A549 (cell line): Measurements from ENCODE around the gene NKD1. TPM values are rescaled to one million over a fixed set of nuclear protein-coding genes. Genes with fewer than 3 reads are reported as not detected.

Source experiments
- ATAC-seq, 2 experiments: fragments of 200-7000 bp in 1 of 2; fragments of >200 bp in 1 of 2; cut with Nextera tagmentation in 1 of 2; cut with Tn5 transposase in 1 of 2; 3 replicates each; pipeline versions ENCODE4 v1.8.0 to v1.9.1; 2018 to 2020; ENCODE audit warnings: mild to moderate bottlenecking in 1 of 2, moderate library complexity in 1 of 2
- CTCF ChIA-PET: fragments of 300-600 bp; sonication (Branson Sonifier 250); formaldehyde crosslinking; extraction: SDS; loops from one replicate; lab custom pipeline; 2021; ENCODE audit warnings: antibody characterized with exemption, inconsistent platforms; lab: Yijun Ruan, JAX
- POLR2A ChIA-PET: fragments of 350-600 bp; formaldehyde crosslinking; extraction: SDS; loops from one replicate; lab custom pipeline; 2021; ENCODE audit warnings: antibody characterized with exemption, inconsistent platforms; lab: Yijun Ruan, JAX
- DNase-seq, 2 experiments: peaks; one replicate each; pipeline versions ENCODE4 v3.0.0 to v3.0.0-alpha.2; 2011 to 2016; ENCODE audit warnings: low read depth in 1 of 2, low spot score in 1 of 2
- FAIRE-seq: peaks from 2 replicates; lab custom pipeline; 2011; peaks lifted over from hg19 to GRCh38; lab: Jason Lieb, UNC
- H3K27ac ChIP-seq, 2 experiments: fragments of >200 bp; sonication (Bioruptor Twin); formaldehyde crosslinking; 3 replicates each; pipeline ENCODE4 v1.5.1; 2016 to 2017
- H3K4me1 ChIP-seq: fragments of >200 bp; sonication (Bioruptor Twin); formaldehyde crosslinking; 3 replicates; pipeline ENCODE4 v1.6.1; 2016
- H3K4me2 ChIP-seq: fragments of >200 bp; sonication (Bioruptor Twin); formaldehyde crosslinking; 3 replicates; pipeline ENCODE4 v1.6.1; 2016
- H3K4me3 ChIP-seq: fragments of >200 bp; sonication (Bioruptor Twin); formaldehyde crosslinking; 3 replicates; pipeline ENCODE4 v1.5.1; 2016
- H3K9me3 ChIP-seq: fragments of >200 bp; sonication (Bioruptor Twin); formaldehyde crosslinking; 3 replicates; pipeline ENCODE4 v1.6.1; 2016
- ATOH8 ChIP-seq: fragments of 250-450 bp; sonication (Bioruptor Pico); IDR thresholded peaks from 2 replicates; pipeline ENCODE4 v1.5.0; 2020; ENCODE audit warnings: low read depth, mild to moderate bottlenecking, moderate library complexity
- BHLHE40 ChIP-seq: IDR thresholded peaks from 2 replicates; pipeline ENCODE4 v1.6.1; 2012; ENCODE audit warnings: low read depth, low read length, inconsistent platforms
- CBX2 ChIP-seq: fragments of 200-600 bp; sonication (generic); IDR thresholded peaks from 2 replicates; pipeline ENCODE4 v1.6.1; 2016; ENCODE audit warnings: low read depth, mild to moderate bottlenecking, borderline replicate concordance
- CBX8 ChIP-seq: fragments of 200-600 bp; sonication (generic); IDR thresholded peaks from 2 replicates; pipeline ENCODE4 v1.6.1; 2016
- CHD4 ChIP-seq: fragments of 200-600 bp; sonication (generic); IDR thresholded peaks from 2 replicates; pipeline ENCODE4 v1.6.1; 2016; ENCODE audit warnings: antibody characterized with exemption, mild to moderate bottlenecking, borderline replicate concordance
- EHMT2 ChIP-seq: fragments of 200-600 bp; sonication (generic); IDR thresholded peaks from 2 replicates; pipeline ENCODE4 v1.6.1; 2016; ENCODE audit warnings: antibody characterized with exemption, low read depth, mild to moderate bottlenecking, moderate library complexity
- ELK1 ChIP-seq: fragments of 150-350 bp; IDR thresholded peaks from 2 replicates; pipeline ENCODE4 v1.6.1; 2014; ENCODE audit warnings: low read depth, mild to moderate bottlenecking, low read length
- EP300 ChIP-seq, 2 experiments: fragments of >200 bp; sonication (Bioruptor Twin); formaldehyde crosslinking; IDR thresholded peaks; 2 replicates in 1 of 2; 3 replicates in 1 of 2; pipeline ENCODE4 v1.6.1; 2016 to 2017
- FOXS1 ChIP-seq: fragments of 250-450 bp; sonication (Bioruptor Pico); IDR thresholded peaks from 2 replicates; pipeline ENCODE4 v1.5.0; 2020; ENCODE audit warnings: mild to moderate bottlenecking, moderate library complexity
- HDAC2 ChIP-seq: fragments of 200-600 bp; sonication (generic); IDR thresholded peaks from 2 replicates; pipeline ENCODE4 v1.6.1; 2016
- HEYL ChIP-seq: fragments of 250-450 bp; sonication (Bioruptor Pico); IDR thresholded peaks from 2 replicates; pipeline ENCODE4 v1.8.0; 2021; ENCODE audit warnings: mild to moderate bottlenecking, moderate library complexity
- KDM1A ChIP-seq: fragments of 200-600 bp; sonication (generic); IDR thresholded peaks from 2 replicates; pipeline ENCODE4 v1.6.1; 2016; ENCODE audit warnings: low read depth, mild to moderate bottlenecking
- MAFK ChIP-seq: fragments of 450-650 bp; IDR thresholded peaks from 2 replicates; pipeline ENCODE4 v1.6.1; 2014; ENCODE audit not compliant: partially characterized antibody
- MAZ ChIP-seq: fragments of 150-350 bp; IDR thresholded peaks from 2 replicates; pipeline ENCODE4 v1.6.1; 2014; ENCODE audit warnings: antibody characterized with exemption, low read depth, low read length, borderline replicate concordance
- MYC ChIP-seq: IDR thresholded peaks from 2 replicates; pipeline ENCODE4 v1.6.1; 2012; ENCODE audit warnings: mild to moderate bottlenecking, inconsistent platforms, low read length, improper control_type of control experiment, borderline replicate concordance
- NPAS2 ChIP-seq: fragments of 250-450 bp; sonication (Bioruptor Pico); IDR thresholded peaks from 2 replicates; pipeline ENCODE4 v1.8.0; 2022; ENCODE audit warnings: mild to moderate bottlenecking, moderate library complexity, borderline replicate concordance
- PHF8 ChIP-seq: fragments of 200-600 bp; sonication (generic); IDR thresholded peaks from 2 replicates; pipeline ENCODE4 v1.6.1; 2016; ENCODE audit warnings: low read depth, mild to moderate bottlenecking, antibody characterized with exemption, moderate library complexity, borderline replicate concordance
- RFX5 ChIP-seq: fragments of 450-650 bp; IDR thresholded peaks from 2 replicates; pipeline ENCODE4 v1.7.1; 2014; ENCODE audit warnings: antibody characterized with exemption, mild to moderate bottlenecking, moderate library complexity
- TFCP2L1 ChIP-seq: fragments of 250-450 bp; sonication (Bioruptor Pico); IDR thresholded peaks from 2 replicates; pipeline ENCODE4 v1.5.0; 2021; ENCODE audit warnings: mild to moderate bottlenecking
- ZC3H11A ChIP-seq: fragments of 450-650 bp; IDR thresholded peaks from 2 replicates; pipeline ENCODE4 v1.6.1; 2014; ENCODE audit warnings: antibody characterized with exemption, mild to moderate bottlenecking
- ZFP36 ChIP-seq: fragments of 450-650 bp; IDR thresholded peaks from 2 replicates; pipeline ENCODE4 v1.6.1; 2014; ENCODE audit warnings: borderline replicate concordance; ENCODE audit not compliant: partially characterized antibody
- ZNF302 ChIP-seq: fragments of 250-450 bp; sonication (Bioruptor Pico); IDR thresholded peaks from 2 replicates; pipeline ENCODE4 v1.9.0; 2021; ENCODE audit warnings: inconsistent platforms, mild to moderate bottlenecking, moderate library complexity
- ZSCAN20 ChIP-seq: fragments of 250-450 bp; sonication (Bioruptor Pico); IDR thresholded peaks from 2 replicates; pipeline ENCODE4 v1.8.0; 2022; ENCODE audit warnings: mild to moderate bottlenecking, moderate library complexity
- WGBS: methylation state at CpG from one replicate; pipeline ENCODE4 v1.1.6; 2017; ENCODE audit errors: missing lambda C conversion rate; 5-methylcytosine and 5-hydroxymethylcytosine counted together
- polyA plus RNA-seq, 4 experiments: library from polyadenylated mRNA; depleted of rRNA in 3 of 4; stranded (reverse); fragments of >200 nt; fragmentation: RNase III in 1 of 4; extraction: RNeasy Plus Mini Kit Qiagen cat#74134 plus additional on column Dnase treatment in 1 of 4; gene quantifications; 2 replicates in 3 of 4; 3 replicates in 1 of 4; pipeline ENCODE4 v1.2.3, GENCODE V29; 2011 to 2017
- TF ChIP-seq, protein P1 (sequence below): IDR thresholded peaks from 2 replicates; pipeline ENCODE4 v1.6.1; 2012
- TF ChIP-seq, protein P2 (sequence below): fragments of 250-450 bp; sonication (Bioruptor Pico); IDR thresholded peaks from 2 replicates; pipeline ENCODE4 v1.5.0; 2021; ENCODE audit warnings: mild to moderate bottlenecking, moderate library complexity, borderline replicate concordance
- TF ChIP-seq, protein P3 (sequence below): fragments of >200 bp; sonication (Bioruptor Twin); formaldehyde crosslinking; IDR thresholded peaks from 3 replicates; pipeline ENCODE4 v1.6.1; 2016

NKD1 gene
- polyA plus RNA-seq, 2 of the 4 experiments (the other 2 are of a cell fraction): 0.10 to 0.19 TPM

DNA sequence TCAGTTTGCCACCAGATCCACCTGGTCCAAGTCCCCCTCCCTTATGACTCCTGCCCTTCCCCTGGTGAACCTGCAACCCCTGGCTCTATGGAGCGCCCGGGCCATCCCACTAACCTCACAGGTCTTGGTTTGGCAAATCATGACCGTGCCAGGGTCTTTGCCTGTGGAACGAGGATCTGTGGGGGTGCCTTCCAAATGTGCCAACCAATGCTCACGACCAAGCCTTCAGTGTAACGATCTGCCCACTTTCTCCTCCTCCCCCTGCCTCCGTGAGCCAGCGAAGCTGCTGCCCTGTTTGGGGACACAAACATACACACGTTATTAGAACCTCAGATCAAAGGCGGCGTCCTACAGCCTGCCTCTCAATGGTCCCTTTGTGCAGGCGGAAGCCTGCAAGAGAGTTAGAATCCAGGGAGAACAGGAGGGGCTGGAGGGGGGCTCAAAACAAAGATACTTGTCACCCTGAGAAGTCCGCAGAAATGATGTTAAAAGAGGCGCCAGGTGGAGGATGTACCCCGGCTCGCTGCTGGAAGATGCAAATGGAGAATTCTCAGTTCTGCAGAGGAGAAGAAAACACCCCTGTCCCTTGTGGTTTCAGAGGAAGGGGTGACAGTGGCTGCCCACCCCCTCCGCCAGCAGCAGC, 9.0 kb upstream of the NKD1 start:
- H3K4me2 ChIP-seq: no peak overlapping the region
- ATAC-seq (no peak), FAIRE-seq (no peak), DNase-seq (no peak)
- no peak overlapping the region for H3K4me3 ChIP-seq
- no peaks in the 10 kb centered on the region for H3K4me1 ChIP-seq
- ChIA-PET CTCF (interaction anchor here (2.0 kb wide), 1 partner anchor 126 kb away, joined by 6 read pairs; no protein-coding TSS in a partner anchor), POLR2A (no interaction called here)
- H3K9me3 ChIP-seq: no peaks in the 10 kb centered on the region
- 60% methylated on average over 17 of the region's 17 CpGs for WGBS
- H3K27ac ChIP-seq: no peak overlapping the region
- TF ChIP-seq NPAS2 (no peak), HEYL (CRISPR knock-in tag) (no peak), CBX2 (no peak), MAZ (no peak), CBX8 (no peak), ZC3H11A (no peak)

GRCh38 chr16:50539822-50540710, 8.1 kb upstream of the NKD1 start:
- ATAC-seq (no peak; a peak in 1 of 6 replicates), FAIRE-seq (no peak), DNase-seq (no peak)
- no peak overlapping the region for H3K4me3 ChIP-seq
- no peaks in the 10 kb centered on the region for H3K4me1 ChIP-seq
- no peaks in the 10 kb centered on the region for H3K9me3 ChIP-seq
- ChIA-PET CTCF (no interaction called here), POLR2A (no interaction called here)
- H3K4me2 ChIP-seq: no peak overlapping the region
- TF ChIP-seq ZSCAN20 (CRISPR knock-in tag) (no peak), ZFP36 (no peak), ELK1 (no peak), ZNF302 (CRISPR knock-in tag) (no peak), PHF8 (no peak), MYC (no peak), EHMT2 (no peak), MAFK (no peak)
- WGBS: 60% methylated on average over 22 of the region's 23 CpGs
- no peak overlapping the region for H3K27ac ChIP-seq

DNA sequence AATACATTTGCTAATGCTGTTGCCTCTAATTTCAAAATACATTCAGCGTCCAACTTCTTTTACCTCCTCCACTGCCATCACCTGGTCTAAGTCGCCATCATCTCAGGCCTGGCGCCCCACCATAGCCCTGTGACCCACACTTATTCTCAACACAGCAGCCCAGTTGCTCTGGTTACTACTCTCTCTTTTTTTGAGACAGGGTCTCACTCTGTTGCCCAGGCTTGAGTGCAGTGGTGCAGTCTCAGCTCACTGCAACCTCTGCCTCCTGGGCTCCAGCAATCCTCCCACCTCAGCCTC, 7.5 kb upstream of the NKD1 start:
- ChIA-PET CTCF (interaction anchor here (0.6 to 1.4 kb wide), 2 partner anchors 16 to 171 kb away, joined by 3 read pairs; partner anchors contain the start of gene BRD7), POLR2A (no interaction called here)
- H3K4me1 ChIP-seq: no peaks in the 10 kb centered on the region
- no peak overlapping the region for H3K27ac ChIP-seq
- H3K4me2 ChIP-seq: no peak overlapping the region
- H3K4me3 ChIP-seq: no peak overlapping the region
- FAIRE-seq (no peak), DNase-seq (no peak), ATAC-seq (no peak)
- 36% methylated on average over 3 of the region's 3 CpGs for WGBS
- no peak for TF ChIP-seq MAZ
- TF ChIP-seq FOXS1 (CRISPR knock-in tag): no peak
- TF ChIP-seq, protein P1, sequence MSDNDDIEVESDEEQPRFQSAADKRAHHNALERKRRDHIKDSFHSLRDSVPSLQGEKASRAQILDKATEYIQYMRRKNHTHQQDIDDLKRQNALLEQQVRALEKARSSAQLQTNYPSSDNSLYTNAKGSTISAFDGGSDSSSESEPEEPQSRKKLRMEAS: no peak
- no peak for TF ChIP-seq RFX5
- no peak for TF ChIP-seq KDM1A
- TF ChIP-seq ATOH8 (CRISPR knock-in tag): no peak
- no peak for TF ChIP-seq EP300 (IDR thresholded peaks at IDR 0.05)
- TF ChIP-seq, protein P2, sequence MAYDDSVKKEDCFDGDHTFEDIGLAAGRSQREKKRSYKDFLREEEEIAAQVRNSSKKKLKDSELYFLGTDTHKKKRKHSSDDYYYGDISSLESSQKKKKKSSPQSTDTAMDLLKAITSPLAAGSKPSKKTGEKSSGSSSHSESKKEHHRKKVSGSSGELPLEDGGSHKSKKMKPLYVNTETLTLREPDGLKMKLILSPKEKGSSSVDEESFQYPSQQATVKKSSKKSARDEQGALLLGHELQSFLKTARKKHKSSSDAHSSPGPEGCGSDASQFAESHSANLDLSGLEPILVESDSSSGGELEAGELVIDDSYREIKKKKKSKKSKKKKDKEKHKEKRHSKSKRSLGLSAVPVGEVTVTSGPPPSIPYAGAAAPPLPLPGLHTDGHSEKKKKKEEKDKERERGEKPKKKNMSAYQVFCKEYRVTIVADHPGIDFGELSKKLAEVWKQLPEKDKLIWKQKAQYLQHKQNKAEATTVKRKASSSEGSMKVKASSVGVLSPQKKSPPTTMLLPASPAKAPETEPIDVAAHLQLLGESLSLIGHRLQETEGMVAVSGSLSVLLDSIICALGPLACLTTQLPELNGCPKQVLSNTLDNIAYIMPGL: no peak
- TF ChIP-seq TFCP2L1: no peak
- TF ChIP-seq CBX8: no peak
- no peak for TF ChIP-seq NPAS2
- no peak for TF ChIP-seq CHD4
- TF ChIP-seq BHLHE40: no peak
- TF ChIP-seq, protein P3, sequence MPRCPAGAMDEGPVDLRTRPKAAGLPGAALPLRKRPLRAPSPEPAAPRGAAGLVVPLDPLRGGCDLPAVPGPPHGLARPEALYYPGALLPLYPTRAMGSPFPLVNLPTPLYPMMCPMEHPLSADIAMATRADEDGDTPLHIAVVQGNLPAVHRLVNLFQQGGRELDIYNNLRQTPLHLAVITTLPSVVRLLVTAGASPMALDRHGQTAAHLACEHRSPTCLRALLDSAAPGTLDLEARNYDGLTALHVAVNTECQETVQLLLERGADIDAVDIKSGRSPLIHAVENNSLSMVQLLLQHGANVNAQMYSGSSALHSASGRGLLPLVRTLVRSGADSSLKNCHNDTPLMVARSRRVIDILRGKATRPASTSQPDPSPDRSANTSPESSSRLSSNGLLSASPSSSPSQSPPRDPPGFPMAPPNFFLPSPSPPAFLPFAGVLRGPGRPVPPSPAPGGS: no peak
- TF ChIP-seq EHMT2: no peak
- no peak for TF ChIP-seq HDAC2
- H3K9me3 ChIP-seq: no peaks in the 10 kb centered on the region
